Breast epithelium (tissue), 3 donors: ENCODE measurements around the gene C17orf100.

Source experiments
- POLR2A ChIP-seq: fragments of 450-650 bp; IDR thresholded peaks from one replicate; pipeline ENCODE4 v1.6.1; 2016; ENCODE audit warnings: antibody characterized with exemption, mild to moderate bottlenecking, moderate library complexity
- POLR2AphosphoS5 ChIP-seq, 3 donors: sonication (generic); formaldehyde crosslinking; IDR thresholded peaks; one replicate each; pipeline ENCODE4 v1.6.1; 2017; ENCODE audit warnings: antibody characterized with exemption in 3 of 3
- TF ChIP-seq, protein P1 (sequence below), 3 donors: fragments of 450-650 bp; IDR thresholded peaks; one replicate each; pipeline ENCODE4 v1.5.1; 2016 to 2017; ENCODE audit warnings: antibody characterized with exemption in 3 of 3, mild to moderate bottlenecking in 3 of 3, moderate library complexity in 3 of 3

DNA sequence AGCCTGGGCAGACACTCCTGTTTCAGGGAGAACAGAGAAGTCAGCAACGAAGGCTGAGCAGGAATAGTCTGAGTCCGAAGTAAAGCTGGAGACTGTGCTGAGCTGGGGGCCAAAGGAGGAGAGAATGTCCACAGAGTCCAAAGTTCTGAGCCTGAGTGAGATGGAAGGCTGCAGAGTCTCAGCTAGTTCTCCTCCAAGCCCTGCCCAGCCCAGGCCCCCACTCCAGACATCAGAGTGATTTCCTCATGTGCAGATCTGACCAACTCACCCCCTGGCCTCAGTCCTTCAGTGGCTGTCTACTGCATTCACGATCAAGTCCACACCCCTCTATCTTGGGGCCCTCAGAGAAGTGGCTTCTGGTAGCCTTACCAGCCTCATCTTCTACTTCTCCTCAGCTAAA lies 40.0 kb downstream of the C17orf100 start:
- TF ChIP-seq, protein P1, sequence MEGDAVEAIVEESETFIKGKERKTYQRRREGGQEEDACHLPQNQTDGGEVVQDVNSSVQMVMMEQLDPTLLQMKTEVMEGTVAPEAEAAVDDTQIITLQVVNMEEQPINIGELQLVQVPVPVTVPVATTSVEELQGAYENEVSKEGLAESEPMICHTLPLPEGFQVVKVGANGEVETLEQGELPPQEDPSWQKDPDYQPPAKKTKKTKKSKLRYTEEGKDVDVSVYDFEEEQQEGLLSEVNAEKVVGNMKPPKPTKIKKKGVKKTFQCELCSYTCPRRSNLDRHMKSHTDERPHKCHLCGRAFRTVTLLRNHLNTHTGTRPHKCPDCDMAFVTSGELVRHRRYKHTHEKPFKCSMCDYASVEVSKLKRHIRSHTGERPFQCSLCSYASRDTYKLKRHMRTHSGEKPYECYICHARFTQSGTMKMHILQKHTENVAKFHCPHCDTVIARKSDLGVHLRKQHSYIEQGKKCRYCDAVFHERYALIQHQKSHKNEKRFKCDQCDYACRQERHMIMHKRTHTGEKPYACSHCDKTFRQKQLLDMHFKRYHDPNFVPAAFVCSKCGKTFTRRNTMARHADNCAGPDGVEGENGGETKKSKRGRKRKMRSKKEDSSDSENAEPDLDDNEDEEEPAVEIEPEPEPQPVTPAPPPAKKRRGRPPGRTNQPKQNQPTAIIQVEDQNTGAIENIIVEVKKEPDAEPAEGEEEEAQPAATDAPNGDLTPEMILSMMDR (IDR thresholded peaks at IDR 0.05), result no peak
- TF ChIP-seq POLR2AphosphoS5 (IDR thresholded peaks at IDR 0.05), result no peak
- no peak for TF ChIP-seq POLR2A
